Neutrophil (primary cell): Measurements from ENCODE around the gene SESTD1.
"Not testable (repeated sequence)": the region's sequence is repeated elsewhere in the genome, so short reads cannot be mapped to it uniquely, and the experiment has no call there.

Source experiments
- H3K27ac ChIP-seq: fragments of 200-600 bp; sonication (generic); 2 replicates; pipeline ENCODE4 v1.5.1; 2016; ENCODE audit warnings: mild to moderate bottlenecking, moderate library complexity
- H3K27me3 ChIP-seq: fragments of 200-600 bp; sonication (generic); 2 replicates; pipeline ENCODE4 v1.6.0; 2016; ENCODE audit warnings: mild to moderate bottlenecking
- H3K36me3 ChIP-seq: fragments of 200-600 bp; sonication (generic); 2 replicates; pipeline ENCODE4 v1.5.1; 2017
- H3K4me1 ChIP-seq, 2 experiments: fragments of 200-600 bp in 1 of 2; sonication (generic) in 1 of 2; 1 replicate in 1 of 2; 2 replicates in 1 of 2; pipeline versions ENCODE4 v1.5.1 to v1.6.1; 2013 to 2016; ENCODE audit warnings: low read depth in 1 of 2, low read length in 1 of 2, mild to moderate bottlenecking in 1 of 2, moderate library complexity in 1 of 2; ENCODE audit not compliant: control insufficient read depth in 1 of 2, insufficient read depth in 1 of 2
- H3K4me3 ChIP-seq, 2 experiments: fragments of 200-600 bp in 1 of 2; sonication (generic) in 1 of 2; 1 replicate in 1 of 2; 2 replicates in 1 of 2; pipeline ENCODE4 v1.5.1; 2013 to 2016; ENCODE audit warnings: low read depth in 1 of 2, low read length in 1 of 2, mild to moderate bottlenecking in 1 of 2, moderate library complexity in 1 of 2
- H3K9me3 ChIP-seq: fragments of 200-600 bp; sonication (generic); 2 replicates; pipeline ENCODE4 v1.5.1; 2016
- CTCF ChIP-seq: fragments of 200-600 bp; sonication (generic); IDR thresholded peaks from 2 replicates; pipeline ENCODE4 v1.5.1; 2016; ENCODE audit warnings: antibody characterized with exemption

SESTD1 gene

GRCh38 chr2:179207047-179207446 is 57.6 kb downstream of the SESTD1 start:
- Histone ChIP-seq H3K27ac (no peak overlapping the region), H3K36me3 (no peaks in the 10 kb centered on the region), H3K9me3 (no peaks in the 10 kb centered on the region), H3K27me3 (no peaks in the 10 kb centered on the region), H3K4me3 (no peak overlapping the region), H3K4me1 (no peaks in the 10 kb centered on the region)
- no peak for TF ChIP-seq CTCF

GRCh38 chr2:179201869-179202268 is 62.8 kb downstream of the SESTD1 start:
- Histone ChIP-seq H3K4me3 (no peak overlapping the region), H3K27me3 (no peaks in the 10 kb centered on the region)
- TF ChIP-seq CTCF, result no peak

GRCh38 chr2:179195926-179196590 is 68.6 kb downstream of the SESTD1 start:
- not testable (repeated sequence) for H3K9me3 ChIP-seq, H3K4me1 ChIP-seq, H3K36me3 ChIP-seq

More at GRCh38 chr2:179201869-179202268, 62.8 kb downstream of the SESTD1 start:
- H3K27ac ChIP-seq, result no peak overlapping the region
- no peaks in the 10 kb centered on the region for H3K4me1 ChIP-seq
- H3K9me3 ChIP-seq, result no peaks in the 10 kb centered on the region
- H3K36me3 ChIP-seq, result no peaks in the 10 kb centered on the region

GRCh38 chr2:179195141-179195540 is 69.5 kb downstream of the SESTD1 start:
- Histone ChIP-seq H3K27ac (peak overlapping the region; percentile 73), H3K27me3 (no peaks in the 10 kb centered on the region), H3K4me3 (no peak overlapping the region), H3K4me1 (peaks cover 0 to 7% of the 10 kb centered on the region in 2 experiments), H3K36me3 (no peaks in the 10 kb centered on the region), H3K9me3 (no peaks in the 10 kb centered on the region)
- TF ChIP-seq CTCF, result no peak

More at GRCh38 chr2:179195926-179196590, 68.6 kb downstream of the SESTD1 start:
- H3K4me3 ChIP-seq, H3K27me3 ChIP-seq: not testable (repeated sequence)
- peak overlapping the region; percentile 73 for H3K27ac ChIP-seq

- H3K27ac ChIP-seq, result no peak overlapping the region
- no peak for TF ChIP-seq CTCF
Observed at GRCh38 chr2:179193759-179194394, 70.8 kb downstream of the SESTD1 start.

GRCh38 chr2:179191110-179191509 is 73.5 kb downstream of the SESTD1 start:
- peaks cover 0 to 7% of the 10 kb centered on the region in 2 experiments for H3K4me1 ChIP-seq
- H3K36me3 ChIP-seq, result no peaks in the 10 kb centered on the region
- H3K4me3 ChIP-seq, result no peak overlapping the region
- no peak for TF ChIP-seq CTCF
- no peaks in the 10 kb centered on the region for H3K9me3 ChIP-seq
- H3K27ac ChIP-seq, result no peak overlapping the region
- no peaks in the 10 kb centered on the region for H3K27me3 ChIP-seq

More at GRCh38 chr2:179193759-179194394, 70.8 kb downstream of the SESTD1 start:
- Histone ChIP-seq H3K9me3 (no peaks in the 10 kb centered on the region), H3K4me3 (no peak overlapping the region), H3K36me3 (no peaks in the 10 kb centered on the region), H3K4me1 (peaks cover 0 to 7% of the 10 kb centered on the region in 2 experiments), H3K27me3 (no peaks in the 10 kb centered on the region)
